Measurements from ENCODE around the gene SGTA.

SGTA gene

DNA sequence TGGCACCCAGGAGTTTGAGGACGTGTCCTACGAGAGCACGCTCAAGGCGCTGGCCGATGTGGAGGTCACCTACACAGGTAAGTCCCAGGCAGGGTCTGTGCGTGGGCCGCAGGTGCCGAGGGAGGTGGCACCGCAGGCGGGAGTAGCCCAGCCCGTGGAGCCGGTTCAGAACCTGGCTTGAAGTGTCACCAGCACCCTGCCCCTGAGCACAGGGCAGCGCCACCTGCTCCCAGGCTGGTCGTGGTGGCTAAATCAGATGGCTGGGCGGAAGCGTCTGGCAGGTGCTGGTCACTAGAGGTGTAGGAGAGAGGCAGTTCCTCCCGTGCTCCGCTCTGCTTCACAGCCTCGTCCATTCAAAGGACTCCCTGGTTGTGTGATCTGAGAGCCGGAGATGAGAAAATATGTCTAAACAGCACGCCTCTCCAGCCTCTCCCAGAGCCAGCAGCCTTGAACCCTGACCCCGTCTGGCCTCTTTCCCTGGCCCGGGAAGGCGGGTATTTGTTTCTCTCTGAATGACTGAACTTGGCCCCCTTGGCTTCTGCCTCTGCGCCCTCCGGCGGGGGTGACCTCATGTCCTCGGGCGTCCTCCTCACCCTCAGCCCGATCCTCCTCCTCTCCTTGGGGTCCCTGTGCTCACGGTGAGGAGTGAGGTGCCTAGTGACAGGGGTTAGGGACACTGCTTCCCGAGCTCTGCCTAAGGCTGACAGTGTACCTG lies 7.6 kb upstream of the SGTA start:
- TF ChIP-seq POLR2AphosphoS5 (IDR thresholded peaks at IDR 0.05; ENCODE audit: low read depth, low read length) = no peak

DNA sequence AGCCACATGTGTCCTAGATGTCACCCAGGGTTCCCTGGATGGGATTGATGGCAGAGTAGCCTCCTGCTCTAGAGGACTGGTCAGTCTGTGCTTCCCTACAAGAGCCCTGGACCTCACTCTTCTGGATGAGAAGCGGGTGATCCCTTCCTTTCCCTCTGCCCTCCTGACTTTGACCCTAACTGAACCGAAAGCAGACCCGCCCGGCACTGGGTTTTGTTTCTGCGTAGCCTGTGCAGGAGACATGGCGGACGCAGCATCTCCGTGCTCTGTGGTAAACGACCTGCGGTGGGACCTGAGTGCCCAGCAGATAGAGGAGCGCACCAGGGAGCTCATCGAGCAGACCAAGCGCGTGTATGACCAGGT lies 7.1 kb upstream of the SGTA start:
- no peak for TF ChIP-seq FOXP2 (optimal IDR thresholded peaks at IDR 0.05; ENCODE audit: borderline replicate concordance, extremely low read depth, extremely low read length, insufficient read depth)
- TF ChIP-seq, protein P1, sequence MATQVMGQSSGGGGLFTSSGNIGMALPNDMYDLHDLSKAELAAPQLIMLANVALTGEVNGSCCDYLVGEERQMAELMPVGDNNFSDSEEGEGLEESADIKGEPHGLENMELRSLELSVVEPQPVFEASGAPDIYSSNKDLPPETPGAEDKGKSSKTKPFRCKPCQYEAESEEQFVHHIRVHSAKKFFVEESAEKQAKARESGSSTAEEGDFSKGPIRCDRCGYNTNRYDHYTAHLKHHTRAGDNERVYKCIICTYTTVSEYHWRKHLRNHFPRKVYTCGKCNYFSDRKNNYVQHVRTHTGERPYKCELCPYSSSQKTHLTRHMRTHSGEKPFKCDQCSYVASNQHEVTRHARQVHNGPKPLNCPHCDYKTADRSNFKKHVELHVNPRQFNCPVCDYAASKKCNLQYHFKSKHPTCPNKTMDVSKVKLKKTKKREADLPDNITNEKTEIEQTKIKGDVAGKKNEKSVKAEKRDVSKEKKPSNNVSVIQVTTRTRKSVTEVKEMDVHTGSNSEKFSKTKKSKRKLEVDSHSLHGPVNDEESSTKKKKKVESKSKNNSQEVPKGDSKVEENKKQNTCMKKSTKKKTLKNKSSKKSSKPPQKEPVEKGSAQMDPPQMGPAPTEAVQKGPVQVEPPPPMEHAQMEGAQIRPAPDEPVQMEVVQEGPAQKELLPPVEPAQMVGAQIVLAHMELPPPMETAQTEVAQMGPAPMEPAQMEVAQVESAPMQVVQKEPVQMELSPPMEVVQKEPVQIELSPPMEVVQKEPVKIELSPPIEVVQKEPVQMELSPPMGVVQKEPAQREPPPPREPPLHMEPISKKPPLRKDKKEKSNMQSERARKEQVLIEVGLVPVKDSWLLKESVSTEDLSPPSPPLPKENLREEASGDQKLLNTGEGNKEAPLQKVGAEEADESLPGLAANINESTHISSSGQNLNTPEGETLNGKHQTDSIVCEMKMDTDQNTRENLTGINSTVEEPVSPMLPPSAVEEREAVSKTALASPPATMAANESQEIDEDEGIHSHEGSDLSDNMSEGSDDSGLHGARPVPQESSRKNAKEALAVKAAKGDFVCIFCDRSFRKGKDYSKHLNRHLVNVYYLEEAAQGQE (IDR thresholded peaks at IDR 0.05; ENCODE audit: insufficient read depth in 1 of 2, low read depth in 2 of 2, low read length in 2 of 2) = no peak
- no peak for TF ChIP-seq POLR2AphosphoS5 (IDR thresholded peaks at IDR 0.05; ENCODE audit: low read depth, low read length)
- TF ChIP-seq TAF1 (IDR thresholded peaks at IDR 0.05; ENCODE audit: borderline replicate concordance, insufficient read depth, low read length) = no peak
- no peak for TF ChIP-seq SIN3A (IDR thresholded peaks at IDR 0.05; ENCODE audit: borderline replicate concordance, insufficient read depth, low read length)

DNA sequence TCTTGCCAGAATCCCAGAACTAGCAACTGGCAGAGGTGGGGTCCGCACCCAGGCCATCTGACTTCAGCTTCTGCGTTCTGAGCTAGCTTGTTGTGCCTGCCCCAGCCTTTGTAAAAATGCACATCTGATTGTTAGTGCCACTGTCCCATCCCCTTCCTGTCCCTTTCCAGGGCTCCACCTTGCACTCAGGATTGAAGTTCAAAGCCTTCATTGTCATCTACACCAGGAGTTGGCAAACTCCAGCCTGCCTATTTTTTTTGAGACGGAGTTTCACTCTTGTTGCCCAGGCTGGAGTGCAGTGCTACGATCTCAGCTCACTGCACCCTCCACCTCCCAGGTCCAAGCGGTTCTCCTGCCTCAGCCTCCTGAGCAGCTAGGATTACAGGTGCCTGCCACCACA lies 5.2 kb upstream of the SGTA start:
- no peak for TF ChIP-seq SIN3A (IDR thresholded peaks at IDR 0.05; ENCODE audit: borderline replicate concordance, insufficient read depth, low read length)

DNA sequence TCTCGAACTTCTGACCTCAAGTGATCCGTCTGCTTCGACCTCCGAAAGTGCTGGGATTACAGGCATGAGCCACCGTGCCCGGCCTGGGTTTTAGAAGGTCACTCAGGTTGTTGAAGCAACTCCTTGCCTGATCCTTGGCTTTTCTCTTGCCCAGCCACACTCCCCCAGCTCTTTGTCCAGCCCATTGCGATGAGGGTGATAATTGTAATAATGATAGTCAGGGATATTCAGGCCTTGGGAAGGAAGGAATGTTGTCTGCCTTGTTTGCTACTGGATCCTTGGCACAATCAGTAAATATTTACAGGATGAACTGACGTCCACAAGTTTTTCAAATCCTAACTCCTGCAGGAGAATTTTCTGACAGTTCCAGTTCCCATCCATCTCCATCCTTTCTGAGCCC lies 4.0 kb upstream of the SGTA start:
- TF ChIP-seq POLR2AphosphoS5 (IDR thresholded peaks at IDR 0.05; ENCODE audit: low read depth, low read length) = no peak
- TF ChIP-seq TAF1 (IDR thresholded peaks at IDR 0.05; ENCODE audit: borderline replicate concordance, insufficient read depth, low read length) = no peak
- TF ChIP-seq FOXP2 (optimal IDR thresholded peaks at IDR 0.05; ENCODE audit: borderline replicate concordance, extremely low read depth, extremely low read length, insufficient read depth) = no peak
- TF ChIP-seq SIN3A (IDR thresholded peaks at IDR 0.05; ENCODE audit: borderline replicate concordance, insufficient read depth, low read length) = no peak

DNA sequence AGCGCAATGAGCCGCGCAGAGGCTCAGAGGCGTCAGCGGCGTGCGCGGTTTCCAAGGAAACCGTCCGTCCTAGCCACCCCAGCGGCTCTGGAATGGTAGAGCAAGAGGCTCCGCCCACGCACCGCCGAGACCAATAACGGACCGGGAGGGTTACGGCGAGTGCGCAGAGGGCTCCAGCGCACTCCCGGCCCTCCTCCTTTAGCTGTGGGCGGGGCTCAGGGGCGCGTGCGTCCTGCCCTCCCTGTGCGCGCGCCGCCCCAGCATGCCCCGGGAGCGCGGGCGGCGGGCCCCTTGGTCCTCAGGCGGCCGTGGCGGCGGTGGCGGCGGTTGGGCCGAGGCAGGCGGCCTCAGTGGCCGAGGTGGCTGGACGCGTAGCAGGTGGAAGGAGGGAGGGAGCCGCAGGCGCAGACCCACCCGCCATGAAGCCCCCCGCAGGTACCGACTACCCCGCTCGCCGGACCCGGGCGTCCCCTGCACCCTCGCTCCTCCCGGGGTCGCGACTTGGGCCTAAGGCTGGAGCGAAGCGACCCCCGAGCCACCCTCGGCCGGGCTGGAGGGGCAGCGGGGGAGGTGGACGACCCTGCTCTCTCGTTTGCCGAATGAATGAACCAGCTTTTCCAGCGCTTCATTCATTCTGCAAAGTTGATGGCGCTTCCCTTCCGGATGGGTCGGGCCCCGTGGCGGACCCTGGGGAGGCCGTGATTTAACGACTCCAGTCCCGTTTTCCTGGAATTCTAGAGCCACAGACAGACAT lies 2.3 kb upstream of the SGTA start, which contains the start of gene THOP1:
TSS of gene THOP1 (plus strand) at position 260 of the 754 bp plus-strand sequence. CDS start at position 420, 160 bp downstream.
- TF ChIP-seq POLR2AphosphoS5 (IDR thresholded peaks at IDR 0.05; ENCODE audit: low read depth, low read length) = peak; percentile 85
- TF ChIP-seq SIN3A (IDR thresholded peaks at IDR 0.05; ENCODE audit: borderline replicate concordance, insufficient read depth, low read length) = peak; percentile 71; the same call in 1 of the 2 replicates
- peak; percentile 57; the same call in 1 of the 2 replicates for TF ChIP-seq TAF1 (IDR thresholded peaks at IDR 0.05; ENCODE audit: borderline replicate concordance, insufficient read depth, low read length)
- peak; percentile 11 for TF ChIP-seq FOXP2 (optimal IDR thresholded peaks at IDR 0.05; ENCODE audit: borderline replicate concordance, extremely low read depth, extremely low read length, insufficient read depth)
- TF ChIP-seq, protein P1 (IDR thresholded peaks at IDR 0.05; ENCODE audit: insufficient read depth in 1 of 2, low read depth in 2 of 2, low read length in 2 of 2) = no peak

DNA sequence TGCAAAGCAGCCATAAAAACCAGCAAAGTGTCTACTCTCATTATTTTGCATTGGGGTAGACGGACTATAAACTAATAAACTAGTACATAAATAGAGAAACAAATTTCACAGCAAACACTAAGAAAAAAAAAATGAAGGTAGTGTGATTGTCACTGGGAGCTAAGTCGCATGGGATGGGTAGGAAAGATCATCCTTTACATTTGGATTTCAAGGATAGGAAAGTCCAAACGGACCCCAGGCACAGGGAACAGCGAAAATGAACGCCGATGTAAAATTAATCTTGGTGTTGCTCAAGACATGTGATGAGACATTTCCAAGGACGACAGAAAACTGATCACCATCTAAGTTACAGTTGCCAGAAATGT lies 690 bp upstream of the SGTA start:
- TF ChIP-seq SIN3A (IDR thresholded peaks at IDR 0.05; ENCODE audit: borderline replicate concordance, insufficient read depth, low read length) (no peak), TAF1 (IDR thresholded peaks at IDR 0.05; ENCODE audit: borderline replicate concordance, insufficient read depth, low read length) (no peak), POLR2AphosphoS5 (IDR thresholded peaks at IDR 0.05; ENCODE audit: low read depth, low read length) (no peak), FOXP2 (optimal IDR thresholded peaks at IDR 0.05; ENCODE audit: borderline replicate concordance, extremely low read depth, extremely low read length, insufficient read depth) (no peak)
- TF ChIP-seq, protein P1 (IDR thresholded peaks at IDR 0.05; ENCODE audit: insufficient read depth in 1 of 2, low read depth in 2 of 2, low read length in 2 of 2) = no peak

Data from PFSK-1 (cell line).